GM23338 (cell line): Measurements from ENCODE around the gene IGFBP7. TPM values are rescaled to one million over a fixed set of nuclear protein-coding genes. Genes with fewer than 3 reads are reported as not detected.

ENCODE experiments used
- ATAC-seq: fragments of 200-7000 bp; cut with Tn5 transposase; 3 replicates; pipeline ENCODE4 v1.9.1; 2020
- DNase-seq: peaks from one replicate; pipeline ENCODE4 v3.0.0-alpha.2; 2015; ENCODE audit warnings: low spot score
- H2AFZ ChIP-seq: fragments of 200-600 bp; sonication (generic); 2 replicates; pipeline ENCODE4 v1.8.0; 2016; ENCODE audit warnings: antibody characterized with exemption, mild to moderate bottlenecking, moderate library complexity
- H3F3A ChIP-seq: fragments of 200-600 bp; sonication (generic); replicated peaks from 2 replicates; pipeline ENCODE4 v1.8.0; 2017; ENCODE audit warnings: antibody characterized with exemption, mixed run types, low read depth
- H3K27ac ChIP-seq: fragments of 200-600 bp; sonication (generic); 2 replicates; pipeline ENCODE4 v1.6.1; 2016; ENCODE audit warnings: low read depth
- H3K27me3 ChIP-seq: fragments of 200-600 bp; sonication (generic); 2 replicates; pipeline ENCODE4 v1.8.0; 2016; ENCODE audit warnings: mild to moderate bottlenecking, mixed run types, moderate library complexity; ENCODE audit not compliant: insufficient read depth
- H3K36me3 ChIP-seq: fragments of 200-600 bp; sonication (generic); 2 replicates; pipeline ENCODE4 v1.8.0; 2016; ENCODE audit warnings: mild to moderate bottlenecking; ENCODE audit not compliant: insufficient read depth
- H3K4me1 ChIP-seq: fragments of 200-600 bp; sonication (generic); 2 replicates; pipeline ENCODE4 v1.8.0; 2016; ENCODE audit warnings: mild to moderate bottlenecking, moderate library complexity; ENCODE audit not compliant: insufficient read depth
- H3K4me2 ChIP-seq: fragments of 200-600 bp; sonication (generic); 2 replicates; pipeline ENCODE4 v1.7.1; 2017; ENCODE audit warnings: mixed run types
- H3K4me3 ChIP-seq: fragments of 200-600 bp; sonication (generic); 2 replicates; pipeline ENCODE4 v1.6.1; 2016; ENCODE audit warnings: mixed run types
- H3K79me2 ChIP-seq: fragments of 200-600 bp; sonication (generic); replicated peaks from 2 replicates; pipeline ENCODE4 v1.8.0; 2017; ENCODE audit warnings: mild to moderate bottlenecking; ENCODE audit not compliant: insufficient read depth
- H3K9me2 ChIP-seq: fragments of 200-600 bp; sonication (generic); 2 replicates; pipeline ENCODE4 v1.8.0; 2017; ENCODE audit not compliant: insufficient read depth
- H4K20me1 ChIP-seq: fragments of 200-600 bp; sonication (generic); replicated peaks from 2 replicates; pipeline ENCODE4 v1.8.0; 2017; ENCODE audit warnings: mild to moderate bottlenecking; ENCODE audit not compliant: insufficient read depth
- H3K27ac Mint-ChIP-seq: 2 replicates; pipeline ENCODE4 v1.8.0; 2020; ENCODE audit warnings: inconsistent platforms, mild to moderate bottlenecking, moderate library complexity, mixed read lengths
- H3K27me3 Mint-ChIP-seq: 3 replicates; pipeline ENCODE4 v1.8.0; 2022; ENCODE audit warnings: low read depth, mild to moderate bottlenecking, moderate library complexity, mixed read lengths, inconsistent platforms; ENCODE audit not compliant: insufficient read depth, poor library complexity
- H3K36me3 Mint-ChIP-seq: 3 replicates; pipeline ENCODE4 v1.8.0; 2021; ENCODE audit warnings: low read depth, mild to moderate bottlenecking, inconsistent platforms, moderate library complexity, mixed read lengths
- H3K4me1 Mint-ChIP-seq: 3 replicates; pipeline ENCODE4 v1.8.0; 2020; ENCODE audit warnings: mild to moderate bottlenecking, inconsistent platforms, mixed read lengths
- H3K4me3 Mint-ChIP-seq: 3 replicates; pipeline ENCODE4 v1.8.0; 2021; ENCODE audit warnings: moderate library complexity, mild to moderate bottlenecking, inconsistent platforms, mixed read lengths
- H3K9me3 Mint-ChIP-seq: 3 replicates; pipeline ENCODE4 v1.8.0; 2020; ENCODE audit warnings: moderate library complexity, mild to moderate bottlenecking, inconsistent platforms, mixed read lengths
- ETS1 ChIP-seq: IDR thresholded peaks from 2 replicates; pipeline ENCODE4 v1.6.1; 2016; ENCODE audit warnings: antibody characterized with exemption
- REST ChIP-seq: IDR thresholded peaks from one replicate; pipeline ENCODE4 v1.6.1; 2018; ENCODE audit warnings: antibody characterized with exemption; ENCODE audit not compliant: unreplicated experiment
- polyA plus RNA-seq: library from polyadenylated mRNA; unstranded; fragments of >200 nt; fragmentation: Nextera tagmentation; extraction: Ambion mirVana; gene quantifications from 2 replicates; pipeline ENCODE4 v1.2.1, GENCODE V29; 2016
- total RNA-seq: library from RNA; depleted of rRNA; stranded (reverse); fragments of >200 nt; shearing (Covaris generic); gene quantifications from 2 replicates; pipeline ENCODE4 v1.2.3, GENCODE V29; 2014
- TF ChIP-seq, protein P1 (sequence below): fragments of 250-450 bp; sonication (Bioruptor Pico); IDR thresholded peaks from 2 replicates; pipeline ENCODE4 v1.5.0; 2020; ENCODE audit warnings: mild to moderate bottlenecking, moderate library complexity
- TF ChIP-seq, protein P2 (sequence below), 2 experiments: fragments of 200-600 bp in 1 of 2; sonication (generic) in 1 of 2; conservative IDR thresholded peaks; 2 replicates each; pipeline versions ENCODE4 v1.5.1 to v1.6.1; 2016 to 2017; ENCODE audit warnings: antibody characterized with exemption in 2 of 2, low read depth in 2 of 2, mild to moderate bottlenecking in 2 of 2, moderate library complexity in 1 of 2

IGFBP7 gene
- total and polyA plus RNA-seq, 2 experiments from 2014 or later = 0.49 to 7.9 TPM

GRCh38 chr4:57013543-57014120 lies 96.6 kb downstream of the IGFBP7 start (continued):
- TF ChIP-seq, protein P1, sequence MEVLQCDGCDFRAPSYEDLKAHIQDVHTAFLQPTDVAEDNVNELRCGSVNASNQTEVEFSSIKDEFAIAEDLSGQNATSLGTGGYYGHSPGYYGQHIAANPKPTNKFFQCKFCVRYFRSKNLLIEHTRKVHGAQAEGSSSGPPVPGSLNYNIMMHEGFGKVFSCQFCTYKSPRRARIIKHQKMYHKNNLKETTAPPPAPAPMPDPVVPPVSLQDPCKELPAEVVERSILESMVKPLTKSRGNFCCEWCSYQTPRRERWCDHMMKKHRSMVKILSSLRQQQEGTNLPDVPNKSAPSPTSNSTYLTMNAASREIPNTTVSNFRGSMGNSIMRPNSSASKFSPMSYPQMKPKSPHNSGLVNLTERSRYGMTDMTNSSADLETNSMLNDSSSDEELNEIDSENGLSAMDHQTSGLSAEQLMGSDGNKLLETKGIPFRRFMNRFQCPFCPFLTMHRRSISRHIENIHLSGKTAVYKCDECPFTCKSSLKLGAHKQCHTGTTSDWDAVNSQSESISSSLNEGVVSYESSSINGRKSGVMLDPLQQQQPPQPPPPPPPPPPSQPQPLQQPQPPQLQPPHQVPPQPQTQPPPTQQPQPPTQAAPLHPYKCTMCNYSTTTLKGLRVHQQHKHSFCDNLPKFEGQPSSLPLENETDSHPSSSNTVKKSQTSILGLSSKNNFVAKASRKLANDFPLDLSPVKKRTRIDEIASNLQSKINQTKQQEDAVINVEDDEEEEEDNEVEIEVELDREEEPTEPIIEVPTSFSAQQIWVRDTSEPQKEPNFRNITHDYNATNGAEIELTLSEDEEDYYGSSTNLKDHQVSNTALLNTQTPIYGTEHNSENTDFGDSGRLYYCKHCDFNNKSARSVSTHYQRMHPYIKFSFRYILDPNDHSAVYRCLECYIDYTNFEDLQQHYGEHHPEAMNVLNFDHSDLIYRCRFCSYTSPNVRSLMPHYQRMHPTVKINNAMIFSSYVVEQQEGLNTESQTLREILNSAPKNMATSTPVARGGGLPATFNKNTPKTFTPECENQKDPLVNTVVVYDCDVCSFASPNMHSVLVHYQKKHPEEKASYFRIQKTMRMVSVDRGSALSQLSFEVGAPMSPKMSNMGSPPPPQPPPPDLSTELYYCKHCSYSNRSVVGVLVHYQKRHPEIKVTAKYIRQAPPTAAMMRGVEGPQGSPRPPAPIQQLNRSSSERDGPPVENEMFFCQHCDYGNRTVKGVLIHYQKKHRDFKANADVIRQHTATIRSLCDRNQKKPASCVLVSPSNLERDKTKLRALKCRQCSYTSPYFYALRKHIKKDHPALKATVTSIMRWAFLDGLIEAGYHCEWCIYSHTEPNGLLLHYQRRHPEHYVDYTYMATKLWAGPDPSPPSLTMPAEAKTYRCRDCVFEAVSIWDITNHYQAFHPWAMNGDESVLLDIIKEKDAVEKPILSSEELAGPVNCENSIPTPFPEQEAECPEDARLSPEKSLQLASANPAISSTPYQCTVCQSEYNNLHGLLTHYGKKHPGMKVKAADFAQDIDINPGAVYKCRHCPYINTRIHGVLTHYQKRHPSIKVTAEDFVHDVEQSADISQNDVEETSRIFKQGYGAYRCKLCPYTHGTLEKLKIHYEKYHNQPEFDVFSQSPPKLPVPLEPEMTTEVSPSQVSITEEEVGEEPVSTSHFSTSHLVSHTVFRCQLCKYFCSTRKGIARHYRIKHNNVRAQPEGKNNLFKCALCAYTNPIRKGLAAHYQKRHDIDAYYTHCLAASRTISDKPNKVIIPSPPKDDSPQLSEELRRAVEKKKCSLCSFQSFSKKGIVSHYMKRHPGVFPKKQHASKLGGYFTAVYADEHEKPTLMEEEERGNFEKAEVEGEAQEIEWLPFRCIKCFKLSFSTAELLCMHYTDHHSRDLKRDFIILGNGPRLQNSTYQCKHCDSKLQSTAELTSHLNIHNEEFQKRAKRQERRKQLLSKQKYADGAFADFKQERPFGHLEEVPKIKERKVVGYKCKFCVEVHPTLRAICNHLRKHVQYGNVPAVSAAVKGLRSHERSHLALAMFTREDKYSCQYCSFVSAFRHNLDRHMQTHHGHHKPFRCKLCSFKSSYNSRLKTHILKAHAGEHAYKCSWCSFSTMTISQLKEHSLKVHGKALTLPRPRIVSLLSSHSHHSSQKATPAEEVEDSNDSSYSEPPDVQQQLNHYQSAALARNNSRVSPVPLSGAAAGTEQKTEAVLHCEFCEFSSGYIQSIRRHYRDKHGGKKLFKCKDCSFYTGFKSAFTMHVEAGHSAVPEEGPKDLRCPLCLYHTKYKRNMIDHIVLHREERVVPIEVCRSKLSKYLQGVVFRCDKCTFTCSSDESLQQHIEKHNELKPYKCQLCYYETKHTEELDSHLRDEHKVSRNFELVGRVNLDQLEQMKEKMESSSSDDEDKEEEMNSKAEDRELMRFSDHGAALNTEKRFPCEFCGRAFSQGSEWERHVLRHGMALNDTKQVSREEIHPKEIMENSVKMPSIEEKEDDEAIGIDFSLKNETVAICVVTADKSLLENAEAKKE (CRISPR knock-in tag) = no peak
- TF ChIP-seq, protein P2, sequence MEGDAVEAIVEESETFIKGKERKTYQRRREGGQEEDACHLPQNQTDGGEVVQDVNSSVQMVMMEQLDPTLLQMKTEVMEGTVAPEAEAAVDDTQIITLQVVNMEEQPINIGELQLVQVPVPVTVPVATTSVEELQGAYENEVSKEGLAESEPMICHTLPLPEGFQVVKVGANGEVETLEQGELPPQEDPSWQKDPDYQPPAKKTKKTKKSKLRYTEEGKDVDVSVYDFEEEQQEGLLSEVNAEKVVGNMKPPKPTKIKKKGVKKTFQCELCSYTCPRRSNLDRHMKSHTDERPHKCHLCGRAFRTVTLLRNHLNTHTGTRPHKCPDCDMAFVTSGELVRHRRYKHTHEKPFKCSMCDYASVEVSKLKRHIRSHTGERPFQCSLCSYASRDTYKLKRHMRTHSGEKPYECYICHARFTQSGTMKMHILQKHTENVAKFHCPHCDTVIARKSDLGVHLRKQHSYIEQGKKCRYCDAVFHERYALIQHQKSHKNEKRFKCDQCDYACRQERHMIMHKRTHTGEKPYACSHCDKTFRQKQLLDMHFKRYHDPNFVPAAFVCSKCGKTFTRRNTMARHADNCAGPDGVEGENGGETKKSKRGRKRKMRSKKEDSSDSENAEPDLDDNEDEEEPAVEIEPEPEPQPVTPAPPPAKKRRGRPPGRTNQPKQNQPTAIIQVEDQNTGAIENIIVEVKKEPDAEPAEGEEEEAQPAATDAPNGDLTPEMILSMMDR (conservative IDR thresholded peaks at IDR 0.05; ENCODE audit: low read depth in 2 of 2) = no peak

GRCh38 chr4:56999751-57000150 lies 110.4 kb downstream of the IGFBP7 start:
- Histone ChIP-seq H3K27ac (no peak overlapping the region), H3K4me1 (no peaks in the 10 kb centered on the region), H3K79me2 (peaks cover 26% of the 10 kb centered on the region), H2AFZ (no peak overlapping the region), H3F3A (no peaks in the 10 kb centered on the region), H3K9me2 (no peaks in the 10 kb centered on the region), H3K27me3 (no peaks in the 10 kb centered on the region), H3K4me3 (no peak overlapping the region), H4K20me1 (peaks cover 6% of the 10 kb centered on the region), H3K4me2 (no peak overlapping the region), H3K36me3 (peaks cover 34% of the 10 kb centered on the region)
- H3K27ac Mint-ChIP-seq = no peak overlapping the region
- peaks cover 62% of the 10 kb centered on the region for H3K36me3 Mint-ChIP-seq
- ATAC-seq (no peak), DNase-seq (no peak)
- no peaks in the 10 kb centered on the region for H3K9me3 Mint-ChIP-seq
- H3K4me1 Mint-ChIP-seq = no peaks in the 10 kb centered on the region
- no peak overlapping the region for H3K4me3 Mint-ChIP-seq
- H3K27me3 Mint-ChIP-seq = peaks cover 4% of the 10 kb centered on the region
- TF ChIP-seq ETS1 (no peak), REST (no peak)
